Motor neuron (in vitro differentiated cells): ENCODE results near the gene PLCD3. TPM values are rescaled to one million over a fixed set of nuclear protein-coding genes. Genes with fewer than 3 reads are reported as not detected.

Experiments used
- ATAC-seq, 8 experiments: fragments of 200-7000 bp; cut with Tn5 transposase; replicated peaks in 6 of 8; 2 replicates each; pipeline ENCODE4 v1.8.0; 2021; ENCODE audit warnings: mild to moderate bottlenecking in 8 of 8, moderate library complexity in 8 of 8
- H3K27ac ChIP-seq, 2 donors: fragments of 250-450 bp; sonication (Bioruptor Pico); 2 replicates each; pipeline ENCODE4 v1.9.0; 2021; ENCODE audit warnings: antibody characterized with exemption in 2 of 2, mild to moderate bottlenecking in 2 of 2, moderate library complexity in 1 of 2
- H3K4me1 ChIP-seq, 2 donors: fragments of 250-450 bp; sonication (Bioruptor Pico); replicated peaks in 1 of 2; 2 replicates each; pipeline ENCODE4 v1.6.1; 2021; ENCODE audit warnings: antibody characterized with exemption in 2 of 2, mild to moderate bottlenecking in 2 of 2, moderate library complexity in 1 of 2
- H3K4me3 ChIP-seq, 5 donors: fragments of 250-450 bp; sonication (Bioruptor Pico); 2 replicates each; pipeline ENCODE4 v1.9.0; 2021; ENCODE audit warnings: antibody characterized with exemption in 5 of 5, mild to moderate bottlenecking in 5 of 5, moderate library complexity in 4 of 5
- WGBS, 10 experiments: fragments of 450-650 bp; shearing (Covaris generic); methylation state at CpG; one replicate each; pipeline ENCODE4 v1.0.0; 2022; 5-methylcytosine and 5-hydroxymethylcytosine counted together
- in situ Hi-C, 9 experiments: fragments of 400-800 bp; cut with MboI; loops; one replicate each; pipeline ENCODE4 v1.15.0; 2021; ENCODE audit warnings: low sequenced_read_pairs in 9 of 9, low pct_unique_long_range_greater_than_20kb in 2 of 9; ENCODE audit not compliant: unreplicated experiment in 9 of 9
- total RNA-seq, 8 experiments: library from RNA; unstranded; fragments of 300-600 nt; gene quantifications; 2 replicates each; pipeline versions ENCODE4 v1.2.3 to v1.2.4, GENCODE V29; 2022

The PLCD3 gene, protein sequence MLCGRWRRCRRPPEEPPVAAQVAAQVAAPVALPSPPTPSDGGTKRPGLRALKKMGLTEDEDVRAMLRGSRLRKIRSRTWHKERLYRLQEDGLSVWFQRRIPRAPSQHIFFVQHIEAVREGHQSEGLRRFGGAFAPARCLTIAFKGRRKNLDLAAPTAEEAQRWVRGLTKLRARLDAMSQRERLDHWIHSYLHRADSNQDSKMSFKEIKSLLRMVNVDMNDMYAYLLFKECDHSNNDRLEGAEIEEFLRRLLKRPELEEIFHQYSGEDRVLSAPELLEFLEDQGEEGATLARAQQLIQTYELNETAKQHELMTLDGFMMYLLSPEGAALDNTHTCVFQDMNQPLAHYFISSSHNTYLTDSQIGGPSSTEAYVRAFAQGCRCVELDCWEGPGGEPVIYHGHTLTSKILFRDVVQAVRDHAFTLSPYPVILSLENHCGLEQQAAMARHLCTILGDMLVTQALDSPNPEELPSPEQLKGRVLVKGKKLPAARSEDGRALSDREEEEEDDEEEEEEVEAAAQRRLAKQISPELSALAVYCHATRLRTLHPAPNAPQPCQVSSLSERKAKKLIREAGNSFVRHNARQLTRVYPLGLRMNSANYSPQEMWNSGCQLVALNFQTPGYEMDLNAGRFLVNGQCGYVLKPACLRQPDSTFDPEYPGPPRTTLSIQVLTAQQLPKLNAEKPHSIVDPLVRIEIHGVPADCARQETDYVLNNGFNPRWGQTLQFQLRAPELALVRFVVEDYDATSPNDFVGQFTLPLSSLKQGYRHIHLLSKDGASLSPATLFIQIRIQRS
- total RNA-seq = 10 to 100 TPM in 4 of 8 experiments, 1 to 10 TPM in 4; 2.0 to 40.1 (median 10.0) TPM

DNA sequence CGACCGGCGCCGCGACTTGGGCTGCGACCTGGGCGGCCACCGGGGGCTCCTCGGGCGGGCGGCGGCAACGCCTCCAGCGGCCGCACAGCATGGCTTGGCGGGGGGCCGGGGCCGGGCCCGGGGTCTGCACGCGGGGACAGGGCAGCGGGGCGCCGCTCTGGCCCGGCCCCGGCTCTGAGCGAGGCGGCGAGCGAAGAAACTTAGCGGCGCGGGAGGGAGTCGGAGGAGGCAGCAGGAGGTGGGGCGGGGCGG lies at the start of gene PLCD3:
TSS of gene PLCD3 (minus strand) at position 196 of the 252 bp plus-strand sequence. CDS start at position 91, 105 bp downstream.
- H3K27ac ChIP-seq = peak within 1 kb of the TSS; percentile 80 to 82
- peaks cover 0 to 13% of the 10 kb centered on the region in 2 donors for H3K4me1 ChIP-seq
- WGBS, 10 experiments = 0% methylated on average over 1 of the region's 36 CpGs; no CpG with 5 or more reads in 9 of the 10 experiments
- peak in 6 of 8 experiments; percentile 34 to 71 (median 68) for ATAC-seq
- in situ Hi-C loops = no loop called here
- H3K4me3 ChIP-seq = peak within 1 kb of the TSS; percentile 54 to 99 (median 84)

GRCh38 chr17:45177563-45177962 lies 45.2 kb upstream of the PLCD3 start:
- in situ Hi-C loops = no loop called here
- ATAC-seq = no peak
- WGBS, 10 experiments = 40 to 100% (median 84%) methylated on average over 1 to 2 of the region's 7 CpGs; no CpG with 5 or more reads in 4 of the 10 experiments
- H3K4me1 ChIP-seq = peaks cover 6 to 10% of the 10 kb centered on the region in 2 donors
- no peak overlapping the region for H3K4me3 ChIP-seq
- no peak overlapping the region for H3K27ac ChIP-seq

- WGBS, 10 experiments = 30 to 100% (median 86%) methylated on average over 1 to 2 of the region's 3 CpGs; no CpG with 5 or more reads in 4 of the 10 experiments
- Histone ChIP-seq H3K4me1 (peaks cover 24 to 28% of the 10 kb centered on the region in 2 donors), H3K27ac (no peak overlapping the region), H3K4me3 (no peak overlapping the region)
- in situ Hi-C loops = no loop called here
- no peak for ATAC-seq
Measured at GRCh38 chr17:45175759-45176115, 43.4 kb upstream of the PLCD3 start.

- WGBS, 10 experiments = 57 to 92% (median 83%) methylated on average over 1 to 6 of the region's 10 CpGs; no CpG with 5 or more reads in 6 of the 10 experiments
- peak overlapping the region; percentile 63 to 81 for H3K27ac ChIP-seq
- H3K4me1 ChIP-seq = peaks cover 24 to 31% of the 10 kb centered on the region in 2 donors
- H3K4me3 ChIP-seq = peak overlapping the region in 1 of 5 donors; percentile 16
- ATAC-seq = peak in 7 of 8 experiments; percentile 10 to 67 (median 50)
- in situ Hi-C loops = no loop called here
Measured at GRCh38 chr17:45172541-45173286, 40.4 kb upstream of the PLCD3 start.

DNA sequence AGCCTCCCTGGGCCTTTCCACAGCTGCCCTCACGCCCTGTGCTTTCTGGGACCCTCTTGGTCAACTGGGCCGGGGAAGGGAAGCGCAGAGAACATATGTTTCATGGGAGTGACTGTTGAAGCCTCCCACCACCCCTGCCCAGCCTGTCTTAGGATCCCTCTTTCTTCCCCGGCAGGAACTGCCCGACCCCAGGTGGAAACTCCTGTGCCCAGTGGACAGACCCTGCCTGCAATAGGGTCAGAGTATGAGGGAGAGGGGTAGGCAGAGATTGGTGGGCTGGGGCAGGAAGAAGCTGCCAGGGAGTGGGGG lies 39.9 kb upstream of the PLCD3 start:
- in situ Hi-C loops = no loop called here
- Histone ChIP-seq H3K4me3 (peak overlapping the region in 1 of 5 donors; percentile 16), H3K27ac (peak overlapping the region; percentile 63 to 81), H3K4me1 (peaks cover 24 to 31% of the 10 kb centered on the region in 2 donors)
- ATAC-seq = peak in 6 of 8 experiments; percentile 7 to 38 (median 30)
- 58% methylated on average over 3 of the region's 5 CpGs; no CpG with 5 or more reads in 9 of the 10 experiments for WGBS, 10 experiments

GRCh38 chr17:45171338-45172231 lies 39.3 kb upstream of the PLCD3 start:
- ATAC-seq = peak; percentile 10 to 81 (median 66)
- Histone ChIP-seq H3K4me1 (peaks cover 24 to 31% of the 10 kb centered on the region in 2 donors), H3K27ac (peak overlapping the region; percentile 63 to 81), H3K4me3 (peak overlapping the region in 1 of 5 donors; percentile 16)
- in situ Hi-C loops = no loop called here
- WGBS, 10 experiments = 0 to 27% (median 7%) methylated on average over 2 to 3 of the region's 20 CpGs; no CpG with 5 or more reads in 7 of the 10 experiments

DNA sequence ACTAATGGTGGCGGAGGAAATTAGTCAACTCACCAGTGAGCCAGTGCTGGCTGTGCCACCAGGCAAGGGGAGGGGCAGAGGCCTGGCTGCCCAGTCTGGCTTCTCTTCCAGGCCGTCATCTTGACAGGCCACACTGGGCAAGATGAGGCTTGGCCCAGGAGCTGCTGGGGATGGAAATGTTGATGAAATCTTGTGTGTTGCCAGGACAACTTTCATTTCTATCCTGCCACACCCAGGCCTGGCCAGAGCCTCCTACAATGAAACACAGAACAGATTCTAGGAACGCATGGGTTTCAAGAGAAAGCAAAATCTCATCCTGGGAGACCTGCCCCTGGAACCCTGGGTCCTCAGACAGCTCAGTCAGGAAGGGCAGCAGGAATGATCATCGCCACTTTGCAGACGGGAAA lies 38.6 kb upstream of the PLCD3 start:
- Histone ChIP-seq H3K4me3 (no peak overlapping the region), H3K27ac (peak overlapping the region; percentile 63 to 81), H3K4me1 (peaks cover 24 to 31% of the 10 kb centered on the region in 2 donors)
- WGBS, 10 experiments = 0 to 90% (median 60%) methylated on average over 1 to 2 of the region's 5 CpGs; no CpG with 5 or more reads in 5 of the 10 experiments
- ATAC-seq = peak; percentile 34 to 82 (median 64)
- in situ Hi-C loops = no loop called here

GRCh38 chr17:45170280-45170930 lies 38.1 kb upstream of the PLCD3 start:
- 70 to 92% (median 80%) methylated on average over 1 to 5 of the region's 12 CpGs; no CpG with 5 or more reads in 6 of the 10 experiments for WGBS, 10 experiments
- H3K4me1 ChIP-seq = peaks cover 24 to 31% of the 10 kb centered on the region in 2 donors
- no peak overlapping the region for H3K4me3 ChIP-seq
- H3K27ac ChIP-seq = peak overlapping the region in 1 of 2 donors; percentile 81
- peak in 2 of 8 experiments; percentile 19 to 31 for ATAC-seq
- in situ Hi-C loops = no loop called here

- peaks cover 24 to 31% of the 10 kb centered on the region in 2 donors for H3K4me1 ChIP-seq
- H3K27ac ChIP-seq = no peak overlapping the region
- H3K4me3 ChIP-seq = no peak overlapping the region
- WGBS, 10 experiments = 92 to 100% (median 98%) methylated on average over 2 to 5 of the region's 43 CpGs; no CpG with 5 or more reads in 6 of the 10 experiments
- no peak for ATAC-seq
- in situ Hi-C loops = no loop called here
Measured at GRCh38 chr17:45168991-45169752, 36.9 kb upstream of the PLCD3 start.

DNA sequence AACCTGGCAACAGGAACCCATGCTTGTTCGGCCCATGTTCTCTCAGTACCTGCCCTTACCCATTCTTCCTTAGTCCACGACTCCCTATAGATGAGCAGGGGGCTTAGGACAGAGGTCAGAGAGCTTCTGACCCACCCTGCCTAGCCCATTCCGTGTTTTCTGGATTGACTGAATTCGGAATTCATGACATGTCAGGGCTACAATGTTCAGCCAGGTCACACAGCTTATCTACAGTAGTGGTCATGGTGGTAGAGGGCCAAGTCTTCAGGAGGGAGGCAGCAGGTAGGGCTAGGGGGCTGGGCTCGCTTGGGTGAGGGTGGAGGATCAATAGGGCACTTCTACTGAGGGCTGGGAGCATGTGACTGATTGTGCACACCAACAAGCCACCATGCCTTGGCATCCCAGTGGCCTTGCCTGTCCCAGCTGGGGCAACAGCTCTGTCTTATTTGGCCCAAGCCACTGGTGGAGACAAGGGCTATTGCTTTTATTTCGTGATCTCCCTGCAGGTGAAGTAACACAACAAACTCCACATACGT lies 32.5 kb upstream of the PLCD3 start:
- peaks cover 6 to 10% of the 10 kb centered on the region in 2 donors for H3K4me1 ChIP-seq
- WGBS, 10 experiments = 57 to 100% (median 89%) methylated on average over 1 to 5 of the region's 7 CpGs; no CpG with 5 or more reads in 4 of the 10 experiments
- H3K4me3 ChIP-seq = no peak overlapping the region
- ATAC-seq = no peak
- no peak overlapping the region for H3K27ac ChIP-seq
- in situ Hi-C loops = no loop called here
